CD14-positive monocyte (primary cell): ENCODE measurements around the gene NAP1L1. TPM values are rescaled to one million over a fixed set of nuclear protein-coding genes. Genes with fewer than 3 reads are reported as not detected.
A peak's percentile ranks its signal among the peaks of the same experiment; 100 is the strongest.

ENCODE experiments used
- DNase-seq, 3 donors: peaks; one replicate each; pipeline ENCODE4 v3.0.0-alpha.2; 2011 to 2022
- H2AFZ ChIP-seq: 2 replicates; pipeline ENCODE4 v1.6.0; 2012; ENCODE audit warnings: mild to moderate bottlenecking, low read depth, low read length, inconsistent platforms; ENCODE audit not compliant: insufficient read depth, poor library complexity, severe bottlenecking
- H3K27ac ChIP-seq, 2 donors: 1 replicate in 1 of 2; 2 replicates in 1 of 2; pipeline ENCODE4 v1.5.1; 2012 to 2013; ENCODE audit warnings: low read length in 2 of 2, control low read depth in 1 of 2, inconsistent platforms in 1 of 2, low read depth in 1 of 2, mild to moderate bottlenecking in 1 of 2
- H3K27me3 ChIP-seq, 2 donors: one replicate each; pipeline versions ENCODE4 v1.6.0 to v1.6.1; 2011 to 2013; ENCODE audit warnings: low read length in 2 of 2; ENCODE audit not compliant: control insufficient read depth in 2 of 2, insufficient read depth in 2 of 2
- H3K36me3 ChIP-seq, 2 donors: replicated peaks in 1 of 2; 1 replicate in 1 of 2; 2 replicates in 1 of 2; pipeline versions ENCODE4 v1.5.1 to v1.6.1; 2012 to 2013; ENCODE audit warnings: low read length in 2 of 2, control low read depth in 1 of 2, inconsistent platforms in 1 of 2, mild to moderate bottlenecking in 1 of 2; ENCODE audit not compliant: insufficient read depth in 2 of 2, control insufficient read depth in 1 of 2
- H3K4me1 ChIP-seq, 2 donors: 1 replicate in 1 of 2; 2 replicates in 1 of 2; pipeline versions ENCODE4 v1.5.1 to v1.6.1; 2012 to 2013; ENCODE audit warnings: low read length in 2 of 2, control low read depth in 1 of 2, inconsistent platforms in 1 of 2, mild to moderate bottlenecking in 1 of 2, moderate library complexity in 1 of 2; ENCODE audit not compliant: insufficient read depth in 2 of 2, control insufficient read depth in 1 of 2
- H3K4me2 ChIP-seq: replicated peaks from 2 replicates; pipeline ENCODE3; 2012; ENCODE audit warnings: low read length, moderate library complexity, mild to moderate bottlenecking; ENCODE audit not compliant: poor library complexity, severe bottlenecking; ENCODE audit errors: extremely low read depth
- H3K4me3 ChIP-seq, 3 experiments: fragments of 200-600 bp in 1 of 3; sonication (generic) in 1 of 3; replicated peaks in 1 of 3; 1 replicate in 2 of 3; 2 replicates in 1 of 3; pipeline ENCODE4 v1.5.1; 2011 to 2013; ENCODE audit warnings: low read length in 3 of 3, mild to moderate bottlenecking in 3 of 3, control low read depth in 2 of 3, low read depth in 2 of 3, inconsistent platforms in 1 of 3, moderate library complexity in 1 of 3
- H3K79me2 ChIP-seq: 2 replicates; pipeline ENCODE4 v1.6.0; 2012; ENCODE audit warnings: mild to moderate bottlenecking, control low read depth, inconsistent platforms, low read length, moderate library complexity; ENCODE audit not compliant: insufficient read depth
- H3K9ac ChIP-seq: 2 replicates; pipeline ENCODE4 v1.6.0; 2017; ENCODE audit warnings: low read length, mild to moderate bottlenecking; ENCODE audit not compliant: insufficient read depth, poor library complexity, severe bottlenecking
- H3K9me3 ChIP-seq, 2 donors: replicated peaks in 1 of 2; 1 replicate in 1 of 2; 2 replicates in 1 of 2; pipeline versions ENCODE4 v1.5.1 to v1.6.1; 2012 to 2013; ENCODE audit warnings: low read length in 2 of 2, control low read depth in 1 of 2; ENCODE audit not compliant: control insufficient read depth in 1 of 2, insufficient read depth in 1 of 2
- H4K20me1 ChIP-seq: 2 replicates; pipeline ENCODE4 v1.6.0; 2012; ENCODE audit warnings: mild to moderate bottlenecking, low read length, control low read depth, moderate library complexity; ENCODE audit not compliant: insufficient read depth
- H3K27ac Mint-ChIP-seq, 7 donors: one replicate each; pipeline ENCODE4 v1.8.0; 2020; ENCODE audit warnings: mild to moderate bottlenecking in 7 of 7, mixed read lengths in 7 of 7, moderate library complexity in 6 of 7, inconsistent platforms in 2 of 7
- H3K27me3 Mint-ChIP-seq, 3 donors: one replicate each; pipeline ENCODE4 v1.8.0; 2021 to 2022; ENCODE audit warnings: low read depth in 3 of 3, mild to moderate bottlenecking in 3 of 3, mixed read lengths in 3 of 3, moderate library complexity in 3 of 3, inconsistent platforms in 1 of 3
- H3K36me3 Mint-ChIP-seq, 2 donors: one replicate each; pipeline ENCODE4 v1.8.0; 2020; ENCODE audit warnings: mixed read lengths in 2 of 2, inconsistent platforms in 1 of 2, mild to moderate bottlenecking in 1 of 2
- H3K4me1 Mint-ChIP-seq: one replicate; pipeline ENCODE4 v1.8.0; 2020; ENCODE audit warnings: mild to moderate bottlenecking, mixed read lengths
- H3K4me3 Mint-ChIP-seq, 2 donors: one replicate each; pipeline ENCODE4 v1.8.0; 2020; ENCODE audit warnings: mild to moderate bottlenecking in 2 of 2, mixed read lengths in 2 of 2, moderate library complexity in 1 of 2
- H3K9me3 Mint-ChIP-seq, 7 donors: one replicate each; pipeline ENCODE4 v1.8.0; 2020 to 2022; ENCODE audit warnings: mixed read lengths in 7 of 7, mild to moderate bottlenecking in 6 of 7, moderate library complexity in 6 of 7, inconsistent platforms in 2 of 7
- WGBS: methylation state at CpG from one replicate; pipeline ENCODE4 v1.1.5; 2013; ENCODE audit warnings: missing lambda C conversion rate; ENCODE audit not compliant: insufficient coverage; 5-methylcytosine and 5-hydroxymethylcytosine counted together
- intact Hi-C, 2 donors: fragments of 100-400 bp; cut with micrococcal nuclease; formaldehyde crosslinking; loops; one replicate each; pipeline versions ENCODE4 v1.15.0 to v1.15.1; 2023
- polyA plus RNA-seq, 3 donors: library from polyadenylated mRNA; depleted of rRNA in 1 of 3; unstranded in 2 of 3; stranded (reverse) in 1 of 3; fragments of 300-500 nt in 2 of 3; fragments of >200 nt in 1 of 3; fragmentation: Illumina TruSeq in 2 of 3; gene quantifications; 1 replicate in 2 of 3; 2 replicates in 1 of 3; pipeline ENCODE4 v1.2.3, GENCODE V29; 2012 to 2021
- TF ChIP-seq, protein P1 (sequence below): fragments of 200-600 bp; IDR thresholded peaks from one replicate; pipeline ENCODE4 v1.8.0; 2022; ENCODE audit warnings: antibody characterized with exemption, mild to moderate bottlenecking

The NAP1L1 gene
- polyA plus RNA-seq, 3 donors: 98.3 to 164 (median 111) TPM

DNA sequence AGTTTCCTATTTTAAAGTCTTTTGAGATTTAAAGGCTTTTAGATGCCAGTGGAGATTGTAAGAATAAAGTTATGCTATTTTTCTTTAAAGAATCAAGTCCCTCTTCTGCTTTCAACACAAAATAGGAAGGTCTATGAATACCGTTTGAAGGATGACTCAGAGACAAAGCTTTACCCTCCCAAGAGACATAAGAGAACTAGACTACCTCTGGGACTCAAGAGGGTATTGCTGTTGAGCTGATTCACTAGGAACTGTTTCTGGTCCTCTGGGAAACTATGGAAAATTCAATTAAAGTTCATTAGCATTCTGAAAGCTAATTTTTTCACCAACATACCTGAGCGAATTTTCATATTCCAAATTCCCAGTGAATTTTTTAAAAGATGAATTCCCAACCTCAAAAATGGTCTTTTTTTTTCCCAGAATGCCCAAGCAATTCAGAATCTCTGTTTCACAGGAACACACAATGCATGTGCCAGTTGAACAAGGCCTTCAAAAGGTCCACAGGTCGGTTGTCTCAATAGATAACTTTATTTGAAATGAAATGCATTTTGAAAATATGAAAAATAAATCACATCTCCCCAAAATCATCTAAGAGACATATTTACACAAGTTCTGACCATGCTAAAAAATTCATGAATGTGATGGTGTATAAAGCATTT, 59.4 kb downstream of the NAP1L1 start:
- no peak overlapping the region for H3K9ac ChIP-seq
- 100% methylated on average over 1 of the region's 3 CpGs for WGBS
- Mint-ChIP-seq H3K4me3 (no peak overlapping the region), H3K27ac (no peak overlapping the region), H3K27me3 (peaks cover 21 to 27% (median 24%) of the 10 kb centered on the region in 3 donors), H3K4me1 (peaks cover 32% of the 10 kb centered on the region), H3K9me3 (peaks cover 0 to 5% (median 0%) of the 10 kb centered on the region in 7 donors), H3K36me3 (no peaks in the 10 kb centered on the region)
- peaks cover 0 to 1% of the 10 kb centered on the region in 2 donors for H3K9me3 ChIP-seq
- no peak overlapping the region for H3K27ac ChIP-seq
- peaks cover 20 to 22% of the 10 kb centered on the region in 2 donors for H3K27me3 ChIP-seq
- H3K36me3 ChIP-seq: no peaks in the 10 kb centered on the region
- TF ChIP-seq, protein P1, sequence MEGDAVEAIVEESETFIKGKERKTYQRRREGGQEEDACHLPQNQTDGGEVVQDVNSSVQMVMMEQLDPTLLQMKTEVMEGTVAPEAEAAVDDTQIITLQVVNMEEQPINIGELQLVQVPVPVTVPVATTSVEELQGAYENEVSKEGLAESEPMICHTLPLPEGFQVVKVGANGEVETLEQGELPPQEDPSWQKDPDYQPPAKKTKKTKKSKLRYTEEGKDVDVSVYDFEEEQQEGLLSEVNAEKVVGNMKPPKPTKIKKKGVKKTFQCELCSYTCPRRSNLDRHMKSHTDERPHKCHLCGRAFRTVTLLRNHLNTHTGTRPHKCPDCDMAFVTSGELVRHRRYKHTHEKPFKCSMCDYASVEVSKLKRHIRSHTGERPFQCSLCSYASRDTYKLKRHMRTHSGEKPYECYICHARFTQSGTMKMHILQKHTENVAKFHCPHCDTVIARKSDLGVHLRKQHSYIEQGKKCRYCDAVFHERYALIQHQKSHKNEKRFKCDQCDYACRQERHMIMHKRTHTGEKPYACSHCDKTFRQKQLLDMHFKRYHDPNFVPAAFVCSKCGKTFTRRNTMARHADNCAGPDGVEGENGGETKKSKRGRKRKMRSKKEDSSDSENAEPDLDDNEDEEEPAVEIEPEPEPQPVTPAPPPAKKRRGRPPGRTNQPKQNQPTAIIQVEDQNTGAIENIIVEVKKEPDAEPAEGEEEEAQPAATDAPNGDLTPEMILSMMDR: no peak
- intact Hi-C loops: loop anchor here (5.0 to 10.0 kb wide), 3 partner anchors 48 to 93 kb away; no protein-coding TSS in a partner anchor
- H4K20me1 ChIP-seq: peaks cover 1% of the 10 kb centered on the region
- H3K4me1 ChIP-seq: peaks cover 17 to 18% of the 10 kb centered on the region in 2 donors
- H2AFZ ChIP-seq: no peak overlapping the region
- DNase-seq: peak; percentile 59 to 75 (median 74)
- H3K79me2 ChIP-seq: no peaks in the 10 kb centered on the region
- H3K4me3 ChIP-seq: no peak overlapping the region
- no peak overlapping the region for H3K4me2 ChIP-seq

DNA sequence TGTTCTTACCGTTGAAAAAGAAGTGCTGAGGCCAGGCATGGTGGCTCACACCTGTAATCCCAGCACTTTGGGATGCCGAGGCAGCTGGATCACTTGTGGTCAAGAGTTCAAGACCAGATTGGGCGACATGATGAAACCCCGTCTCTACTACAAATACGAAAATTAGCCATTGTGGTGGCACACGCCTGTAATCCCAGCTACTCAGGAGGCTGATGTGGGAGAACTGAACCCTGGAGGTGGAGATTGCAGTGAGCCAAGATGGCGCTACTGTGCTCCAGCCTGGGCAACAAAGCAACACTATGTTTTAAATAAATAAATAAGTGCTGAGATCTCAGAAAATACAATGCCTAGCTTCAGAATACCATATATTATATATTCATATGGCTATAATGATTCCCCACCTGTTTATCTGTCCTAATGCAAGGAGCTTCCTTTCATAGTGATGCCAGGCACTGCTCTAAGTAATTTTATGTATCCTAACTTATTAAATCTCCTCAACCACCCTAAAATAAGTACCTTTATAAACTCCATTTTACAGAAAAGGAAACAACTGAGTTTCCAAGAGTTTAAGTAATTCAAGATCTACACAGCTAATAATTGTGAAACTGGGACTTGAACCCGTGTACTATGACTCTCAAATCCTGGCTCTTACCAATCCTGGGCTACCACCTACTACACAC, 60.2 kb downstream of the NAP1L1 start:
- Mint-ChIP-seq H3K36me3 (no peaks in the 10 kb centered on the region), H3K4me1 (peaks cover 33% of the 10 kb centered on the region), H3K27ac (peak overlapping the region in 2 of 7 donors; percentile 5 to 76), H3K9me3 (peaks cover 0 to 2% (median 0%) of the 10 kb centered on the region in 7 donors), H3K27me3 (peaks cover 13 to 19% (median 18%) of the 10 kb centered on the region in 3 donors), H3K4me3 (no peak overlapping the region)
- H3K4me3 ChIP-seq: no peak overlapping the region
- intact Hi-C loops: loop anchor here (5.0 to 10.0 kb wide), 3 partner anchors 47 to 92 kb away; no protein-coding TSS in a partner anchor
- H3K4me1 ChIP-seq: peaks cover 16 to 17% of the 10 kb centered on the region in 2 donors
- no peak for DNase-seq
- H3K27me3 ChIP-seq: peaks cover 12 to 15% of the 10 kb centered on the region in 2 donors
- TF ChIP-seq, protein P1: no peak
- H4K20me1 ChIP-seq: no peaks in the 10 kb centered on the region
- H2AFZ ChIP-seq: no peak overlapping the region
- no peak overlapping the region for H3K27ac ChIP-seq
- WGBS: 67% methylated on average over 3 of the region's 8 CpGs
- no peaks in the 10 kb centered on the region for H3K79me2 ChIP-seq
- H3K9me3 ChIP-seq: no peaks in the 10 kb centered on the region
- no peaks in the 10 kb centered on the region for H3K36me3 ChIP-seq
- no peak overlapping the region for H3K9ac ChIP-seq
- no peak overlapping the region for H3K4me2 ChIP-seq
